ENCODE data around the gene LRCOL1. TPM values are rescaled to one million over a fixed set of nuclear protein-coding genes. Genes with fewer than 3 reads are reported as not detected.

The LRCOL1 gene
- total RNA-seq, 1 experiment from 2014 or later: not detected

- intact Hi-C loops (cut with micrococcal nuclease; ENCODE audit: unreplicated experiment) (no loop called here), in situ Hi-C loops (cut with HindIII; ENCODE audit: low pct_unique_long_range_greater_than_20kb, low sequenced_read_pairs) (no loop called here)
- Histone ChIP-seq H3K27ac (ENCODE audit: low read length) (no peak overlapping the region), H3K9me3 (ENCODE audit: control insufficient read depth, insufficient read depth, low read depth, low read length) (no peaks in the 10 kb centered on the region), H3K4me1 (ENCODE audit: control insufficient read depth, insufficient read depth, low read length) (no peaks in the 10 kb centered on the region), H3K36me3 (ENCODE audit: control insufficient read depth, insufficient read depth, low read length) (no peaks in the 10 kb centered on the region; the same call in 1 of the 2 replicates), H3K4me3 (ENCODE audit: low read depth in 2 of 2, low read length in 2 of 2) (no peak overlapping the region), H3K27me3 (ENCODE audit: control insufficient read depth, insufficient read depth, low read length) (no peaks in the 10 kb centered on the region)
- BruUV-seq (replicated peaks): no TSS peak
- TF ChIP-seq TCF7L2 (IDR thresholded peaks at IDR 0.05; ENCODE audit: low read depth, low read length) (no peak), POLR2AphosphoS5 (IDR thresholded peaks at IDR 0.05; ENCODE audit: low read depth, low read length) (no peak), SIN3A (IDR thresholded peaks at IDR 0.05; ENCODE audit: borderline replicate concordance, insufficient read depth, low read depth, low read length) (no peak), CTCF (IDR thresholded peaks at IDR 0.05) (no peak), REST (IDR thresholded peaks at IDR 0.05; ENCODE audit: insufficient read depth in 1 of 2, low read depth in 2 of 2, low read length in 1 of 2) (no peak)
- DNase-seq (ENCODE audit: low read depth, low spot score) (no peak), ATAC-seq (no peak)
- ChIA-PET CTCF (no interaction called here), POLR2A (no interaction called here)
Measured at GRCh38 chr12:132646850-132647249, 36.5 kb upstream of the LRCOL1 start.

- intact Hi-C loops (cut with micrococcal nuclease; ENCODE audit: unreplicated experiment): no loop called here
- Histone ChIP-seq H3K4me1 (ENCODE audit: control insufficient read depth, insufficient read depth, low read length) (no peaks in the 10 kb centered on the region), H3K9me3 (ENCODE audit: control insufficient read depth, insufficient read depth, low read depth, low read length) (no peaks in the 10 kb centered on the region), H3K36me3 (ENCODE audit: control insufficient read depth, insufficient read depth, low read length) (no peaks in the 10 kb centered on the region; the same call in 1 of the 2 replicates), H3K27ac (ENCODE audit: low read length) (no peak overlapping the region), H3K4me3 (ENCODE audit: low read depth in 2 of 2, low read length in 2 of 2) (no peak overlapping the region), H3K27me3 (ENCODE audit: control insufficient read depth, insufficient read depth, low read length) (no peaks in the 10 kb centered on the region)
- ChIA-PET CTCF (no interaction called here), POLR2A (no interaction called here)
- DNase-seq (ENCODE audit: low read depth, low spot score): no peak
- in situ Hi-C loops (cut with HindIII; ENCODE audit: low pct_unique_long_range_greater_than_20kb, low sequenced_read_pairs): no loop called here
- no TSS peak for BruUV-seq (replicated peaks)
- no peak for ATAC-seq
- TF ChIP-seq TCF7L2 (IDR thresholded peaks at IDR 0.05; ENCODE audit: low read depth, low read length) (no peak), REST (IDR thresholded peaks at IDR 0.05; ENCODE audit: insufficient read depth in 1 of 2, low read depth in 2 of 2, low read length in 1 of 2) (no peak), SIN3A (IDR thresholded peaks at IDR 0.05; ENCODE audit: borderline replicate concordance, insufficient read depth, low read depth, low read length) (no peak), CTCF (IDR thresholded peaks at IDR 0.05) (no peak), POLR2AphosphoS5 (IDR thresholded peaks at IDR 0.05; ENCODE audit: low read depth, low read length) (no peak)
Measured at GRCh38 chr12:132642846-132643835, 32.8 kb upstream of the LRCOL1 start.

All from Panc1 (cell line).